VCaP (cell line): ENCODE measurements around the gene AKT3.

Experiments used
- H3K27ac ChIP-seq: fragments of 450-650 bp; 2 replicates; pipeline ENCODE4 v1.5.1; 2017
- TF ChIP-seq, protein P1 (sequence below): fragments of 450-650 bp; conservative IDR thresholded peaks from 2 replicates; pipeline ENCODE4 v1.5.1; 2017; ENCODE audit warnings: mild to moderate bottlenecking, moderate library complexity

AKT3 gene

DNA sequence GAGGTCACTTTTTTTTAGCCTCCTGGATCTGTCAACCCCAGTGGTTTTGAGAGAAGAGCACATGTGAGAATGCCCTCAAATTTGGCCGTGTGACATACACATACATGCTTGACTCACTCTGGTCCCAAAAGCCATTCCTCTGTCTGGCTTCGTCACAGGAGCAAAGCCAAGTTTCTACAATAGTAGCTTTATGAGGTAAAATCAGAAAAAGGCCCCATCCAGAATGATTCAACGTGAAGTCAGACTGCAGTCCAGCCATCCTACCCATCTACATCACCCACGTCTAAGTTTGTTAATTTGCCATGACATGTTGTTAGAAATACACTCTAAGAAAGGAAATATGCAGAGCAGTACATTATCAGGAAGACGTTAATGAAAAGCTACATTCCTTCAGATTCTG, 349.0 kb downstream of the AKT3 start:
- no peak overlapping the region for H3K27ac ChIP-seq
- TF ChIP-seq, protein P1, sequence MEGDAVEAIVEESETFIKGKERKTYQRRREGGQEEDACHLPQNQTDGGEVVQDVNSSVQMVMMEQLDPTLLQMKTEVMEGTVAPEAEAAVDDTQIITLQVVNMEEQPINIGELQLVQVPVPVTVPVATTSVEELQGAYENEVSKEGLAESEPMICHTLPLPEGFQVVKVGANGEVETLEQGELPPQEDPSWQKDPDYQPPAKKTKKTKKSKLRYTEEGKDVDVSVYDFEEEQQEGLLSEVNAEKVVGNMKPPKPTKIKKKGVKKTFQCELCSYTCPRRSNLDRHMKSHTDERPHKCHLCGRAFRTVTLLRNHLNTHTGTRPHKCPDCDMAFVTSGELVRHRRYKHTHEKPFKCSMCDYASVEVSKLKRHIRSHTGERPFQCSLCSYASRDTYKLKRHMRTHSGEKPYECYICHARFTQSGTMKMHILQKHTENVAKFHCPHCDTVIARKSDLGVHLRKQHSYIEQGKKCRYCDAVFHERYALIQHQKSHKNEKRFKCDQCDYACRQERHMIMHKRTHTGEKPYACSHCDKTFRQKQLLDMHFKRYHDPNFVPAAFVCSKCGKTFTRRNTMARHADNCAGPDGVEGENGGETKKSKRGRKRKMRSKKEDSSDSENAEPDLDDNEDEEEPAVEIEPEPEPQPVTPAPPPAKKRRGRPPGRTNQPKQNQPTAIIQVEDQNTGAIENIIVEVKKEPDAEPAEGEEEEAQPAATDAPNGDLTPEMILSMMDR, result no peak

DNA sequence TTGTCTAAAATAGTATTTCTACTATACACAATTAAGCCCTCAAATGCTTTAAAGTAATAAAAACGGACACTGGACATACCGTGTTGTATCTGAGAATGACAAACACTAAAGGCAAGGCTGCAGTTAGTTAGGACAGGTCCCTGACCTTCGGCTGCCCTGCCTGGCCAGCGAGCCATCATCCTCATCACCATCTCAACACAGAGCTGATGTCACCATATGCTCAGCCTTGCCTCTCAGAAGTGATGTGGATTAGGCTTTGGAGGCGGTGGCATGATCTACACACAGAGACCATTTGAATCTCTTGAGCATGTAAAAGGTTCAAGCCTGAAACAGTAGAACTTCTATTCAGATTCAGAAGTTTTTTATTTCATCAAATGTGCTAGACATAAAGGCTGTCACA, 349.5 kb downstream of the AKT3 start:
- TF ChIP-seq, protein P1, result no peak
- no peak overlapping the region for H3K27ac ChIP-seq

DNA sequence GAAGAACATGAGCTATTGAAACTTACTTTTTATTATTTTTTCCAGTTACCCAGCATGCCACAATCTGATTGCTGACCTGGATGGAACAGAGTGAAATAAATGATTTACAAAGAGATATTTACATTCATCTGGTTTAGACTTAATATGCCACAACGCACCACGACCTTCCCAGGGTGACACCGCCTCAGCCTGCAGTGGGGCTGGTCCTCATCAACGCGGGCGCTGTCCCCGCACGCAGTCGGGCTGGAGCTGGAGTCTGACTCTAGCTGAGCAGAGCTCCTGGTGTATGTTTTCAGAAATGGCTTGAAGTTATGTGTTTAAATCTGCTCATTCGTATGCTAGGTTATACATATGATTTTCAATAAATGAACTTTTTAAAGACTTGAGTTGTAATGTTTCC, 350.3 kb downstream of the AKT3 start:
- H3K27ac ChIP-seq, result no peak overlapping the region
- TF ChIP-seq, protein P1, result no peak

DNA sequence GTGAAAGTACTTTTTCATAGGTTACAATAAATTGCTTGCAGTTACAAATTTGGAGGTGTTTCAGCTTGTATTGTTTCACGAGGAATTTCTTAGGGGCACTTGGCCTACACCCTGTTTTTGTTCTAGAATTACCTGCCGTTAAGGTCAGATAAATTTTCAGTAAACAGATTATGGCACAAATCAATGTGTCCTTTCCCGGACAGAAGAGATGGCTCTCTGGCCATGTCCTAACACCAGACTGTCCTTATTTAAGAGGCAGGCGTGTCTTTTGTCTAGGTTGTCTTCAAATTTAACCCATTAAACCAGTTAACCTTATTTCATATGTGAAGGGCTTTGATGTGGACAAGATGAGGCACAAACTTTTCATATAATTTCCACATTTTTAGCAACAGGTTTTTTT, 350.8 kb downstream of the AKT3 start:
- TF ChIP-seq, protein P1, result no peak
- H3K27ac ChIP-seq, result no peak overlapping the region

DNA sequence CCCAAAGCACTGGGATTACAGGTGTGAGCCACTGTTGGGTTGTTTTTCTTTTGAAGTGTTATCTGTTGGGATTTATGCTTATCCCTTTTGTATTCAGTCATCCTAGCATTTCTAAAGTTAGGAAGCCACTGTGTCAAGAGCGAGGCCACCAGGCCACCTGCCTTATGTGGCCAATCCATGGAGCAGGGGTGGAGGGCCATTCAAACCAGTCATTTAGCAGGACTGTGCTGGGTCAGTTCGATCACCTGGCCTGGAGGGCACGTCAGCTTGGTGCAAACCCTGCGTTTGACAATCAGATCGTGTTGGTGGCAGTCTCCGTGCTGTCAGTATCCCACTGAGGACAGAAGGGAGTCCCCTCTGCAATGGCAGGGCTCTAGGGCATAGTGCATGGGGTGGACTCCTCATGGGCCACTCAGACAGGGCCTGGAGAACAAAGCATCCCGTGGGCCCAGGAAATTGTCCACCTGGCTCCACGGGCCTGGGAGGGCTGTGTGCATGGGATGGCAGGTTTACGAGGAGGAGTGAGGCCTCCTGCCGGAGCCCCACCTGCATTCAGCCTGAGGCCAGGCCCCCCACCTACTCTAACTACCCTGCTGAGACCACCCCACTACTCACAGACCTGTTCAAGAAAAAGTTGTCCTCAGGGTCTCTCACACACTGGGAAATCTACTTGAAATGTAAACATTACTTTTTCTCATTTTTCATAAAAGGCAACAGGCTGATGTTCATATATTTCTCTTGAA, 351.9 kb downstream of the AKT3 start:
- H3K27ac ChIP-seq, result no peak overlapping the region
- TF ChIP-seq, protein P1, result no peak

DNA sequence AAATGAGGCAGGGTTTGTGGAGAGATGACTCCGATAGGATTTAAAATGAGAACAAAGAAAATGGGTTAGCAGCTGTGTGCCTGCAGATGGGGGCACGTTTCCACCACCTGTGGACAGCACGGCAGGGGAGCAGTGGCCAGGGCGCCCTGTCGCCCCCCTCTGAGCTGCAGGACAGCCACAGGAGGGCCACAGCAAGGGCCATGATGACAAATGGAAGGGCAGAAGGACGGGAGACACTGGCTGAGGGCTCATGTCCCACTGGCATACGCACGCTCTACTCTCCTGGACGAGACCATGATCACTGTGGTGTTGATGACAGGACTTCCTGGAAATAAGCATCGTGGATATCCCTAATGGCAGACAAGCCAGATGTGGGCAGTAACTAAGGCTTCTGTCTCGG, 353.2 kb downstream of the AKT3 start:
- TF ChIP-seq, protein P1, result no peak

DNA sequence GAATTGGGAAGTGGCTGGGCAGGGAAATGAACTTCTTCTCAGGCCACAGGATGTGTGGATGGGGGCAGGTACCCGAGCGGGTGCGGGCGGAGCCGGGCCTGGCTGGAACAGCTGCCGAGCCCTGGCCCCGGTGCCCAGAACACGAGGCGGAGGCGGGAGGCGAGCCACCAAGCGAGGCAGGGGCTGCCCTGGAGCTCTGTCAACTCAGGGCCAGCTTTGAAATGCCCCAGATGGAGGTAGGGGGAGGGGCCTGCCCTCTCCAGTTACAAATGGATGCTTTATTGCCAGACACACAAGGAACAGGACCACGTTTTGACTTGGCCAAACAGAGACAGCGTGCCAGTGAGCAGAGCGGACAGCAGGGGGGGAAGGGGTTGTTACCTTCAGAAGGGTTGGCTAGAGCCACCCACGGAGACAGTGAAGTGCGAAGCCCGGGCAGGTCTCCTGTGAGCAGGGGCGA, 353.8 kb downstream of the AKT3 start:
- TF ChIP-seq, protein P1, result no peak
- H3K27ac ChIP-seq, result no peak overlapping the region

More for the DNA sequence above, 353.2 kb downstream of the AKT3 start:
- no peak overlapping the region for H3K27ac ChIP-seq
